DND-41 (cell line): ENCODE measurements around the gene DSCAM.

Source experiments
- EZH2 ChIP-seq: IDR thresholded peaks from 3 replicates; pipeline ENCODE4 v1.6.1; 2012; ENCODE audit warnings: borderline replicate concordance, low read depth, mild to moderate bottlenecking, moderate library complexity, low read length, inconsistent platforms; ENCODE audit not compliant: severe bottlenecking
- TF ChIP-seq, protein P1 (sequence below): IDR thresholded peaks from 2 replicates; pipeline ENCODE4 v1.5.1; 2012; ENCODE audit warnings: borderline replicate concordance, low read length, moderate library complexity, mild to moderate bottlenecking; ENCODE audit not compliant: poor library complexity, severe bottlenecking; ENCODE audit errors: extremely low read depth

DNA sequence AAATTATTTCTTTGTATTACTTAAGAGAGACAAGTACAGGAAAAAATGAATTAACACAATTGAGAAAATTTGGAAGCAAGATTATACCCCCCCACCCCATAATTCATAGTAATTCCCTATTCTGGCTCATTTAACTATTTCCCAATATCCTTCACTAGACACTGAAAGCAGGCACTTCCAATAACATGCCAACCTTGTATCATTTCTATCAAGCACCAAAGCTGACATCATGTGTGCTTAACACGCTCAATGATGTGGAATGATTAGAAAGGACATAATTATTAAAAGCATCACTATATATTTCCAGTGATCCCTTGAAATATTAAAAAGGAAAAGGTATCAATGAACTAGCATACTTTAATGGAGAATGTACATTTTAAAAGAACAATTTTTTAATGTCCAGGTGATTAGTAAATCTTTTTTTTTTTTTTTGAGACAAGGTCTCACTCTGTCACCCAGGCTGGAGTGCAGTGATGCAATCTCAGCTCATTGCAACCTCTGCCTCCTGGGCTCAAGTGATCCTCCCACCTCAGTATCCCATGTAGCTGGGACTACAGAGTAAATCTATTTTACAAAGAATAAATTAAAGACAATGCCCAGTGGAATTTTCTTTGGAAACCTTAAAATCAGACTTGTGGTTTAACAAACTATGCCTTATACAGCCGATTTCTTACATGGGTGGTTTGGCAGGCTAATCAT lies 443.9 kb downstream of the DSCAM start:
- TF ChIP-seq, protein P1, sequence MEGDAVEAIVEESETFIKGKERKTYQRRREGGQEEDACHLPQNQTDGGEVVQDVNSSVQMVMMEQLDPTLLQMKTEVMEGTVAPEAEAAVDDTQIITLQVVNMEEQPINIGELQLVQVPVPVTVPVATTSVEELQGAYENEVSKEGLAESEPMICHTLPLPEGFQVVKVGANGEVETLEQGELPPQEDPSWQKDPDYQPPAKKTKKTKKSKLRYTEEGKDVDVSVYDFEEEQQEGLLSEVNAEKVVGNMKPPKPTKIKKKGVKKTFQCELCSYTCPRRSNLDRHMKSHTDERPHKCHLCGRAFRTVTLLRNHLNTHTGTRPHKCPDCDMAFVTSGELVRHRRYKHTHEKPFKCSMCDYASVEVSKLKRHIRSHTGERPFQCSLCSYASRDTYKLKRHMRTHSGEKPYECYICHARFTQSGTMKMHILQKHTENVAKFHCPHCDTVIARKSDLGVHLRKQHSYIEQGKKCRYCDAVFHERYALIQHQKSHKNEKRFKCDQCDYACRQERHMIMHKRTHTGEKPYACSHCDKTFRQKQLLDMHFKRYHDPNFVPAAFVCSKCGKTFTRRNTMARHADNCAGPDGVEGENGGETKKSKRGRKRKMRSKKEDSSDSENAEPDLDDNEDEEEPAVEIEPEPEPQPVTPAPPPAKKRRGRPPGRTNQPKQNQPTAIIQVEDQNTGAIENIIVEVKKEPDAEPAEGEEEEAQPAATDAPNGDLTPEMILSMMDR = no peak
- TF ChIP-seq EZH2 = no peak
